Measurements from ENCODE around the gene ANXA6. TPM values are rescaled to one million over a fixed set of nuclear protein-coding genes. Genes with fewer than 3 reads are reported as not detected.

Gene ANXA6
- total and polyA plus RNA-seq, 2 experiments from 2014 or later = 404 to 628 TPM

GRCh38 chr5:151159649-151160373 lies 2.2 kb upstream of the ANXA6 start:
- H3K4me3 ChIP-seq = no peak overlapping the region
- peaks cover 42% of the 10 kb centered on the region for H3K4me1 ChIP-seq (ENCODE audit: low read depth)
- H3K27me3 ChIP-seq = no peaks in the 10 kb centered on the region
- H3K36me3 ChIP-seq = no peaks in the 10 kb centered on the region
- H3K9me3 ChIP-seq (ENCODE audit: low read depth) = no peaks in the 10 kb centered on the region
- no peak overlapping the region for H3K27ac ChIP-seq
- no peak for DNase-seq (ENCODE audit: low read depth in 1 of 2, low spot score in 1 of 2)
- no peak for TF ChIP-seq CTCF (IDR thresholded peaks at IDR 0.05; ENCODE audit: low read depth, low read length)

GRCh38 chr5:151158287-151158661 lies 695 bp upstream of the ANXA6 start:
- Histone ChIP-seq H3K36me3 (no peaks in the 10 kb centered on the region), H3K27ac (peak overlapping the region; percentile 93), H3K4me1 (ENCODE audit: low read depth) (peaks cover 52% of the 10 kb centered on the region), H3K4me3 (peak overlapping the region; percentile 86), H3K27me3 (no peaks in the 10 kb centered on the region), H3K9me3 (ENCODE audit: low read depth) (no peaks in the 10 kb centered on the region)
- TF ChIP-seq CTCF (IDR thresholded peaks at IDR 0.05; ENCODE audit: low read depth, low read length) = no peak
- DNase-seq (ENCODE audit: low read depth in 1 of 2, low spot score in 1 of 2) = peak; percentile 59 to 82

GRCh38 chr5:151156507-151157420 lies 815 bp downstream of the ANXA6 start:
- no peaks in the 10 kb centered on the region for H3K27me3 ChIP-seq
- H3K36me3 ChIP-seq = no peaks in the 10 kb centered on the region
- H3K4me3 ChIP-seq = peak overlapping the region; percentile 86
- peak; percentile 40 to 68 for DNase-seq (ENCODE audit: low read depth in 1 of 2, low spot score in 1 of 2)
- peak overlapping the region; percentile 93 for H3K27ac ChIP-seq
- TF ChIP-seq CTCF (IDR thresholded peaks at IDR 0.05; ENCODE audit: low read depth, low read length) = peak; percentile 10
- peaks cover 55% of the 10 kb centered on the region for H3K4me1 ChIP-seq (ENCODE audit: low read depth)
- H3K9me3 ChIP-seq (ENCODE audit: low read depth) = no peaks in the 10 kb centered on the region

GRCh38 chr5:151155775-151156506 lies 1.6 kb downstream of the ANXA6 start:
- Histone ChIP-seq H3K27me3 (no peaks in the 10 kb centered on the region), H3K27ac (peak overlapping the region; percentile 93), H3K36me3 (no peaks in the 10 kb centered on the region), H3K4me3 (peak overlapping the region; percentile 86), H3K9me3 (ENCODE audit: low read depth) (no peaks in the 10 kb centered on the region), H3K4me1 (ENCODE audit: low read depth) (peaks cover 56% of the 10 kb centered on the region)
- TF ChIP-seq CTCF (IDR thresholded peaks at IDR 0.05; ENCODE audit: low read depth, low read length) = no peak
- peak; percentile 78 to 80 for DNase-seq (ENCODE audit: low read depth in 1 of 2, low spot score in 1 of 2)

Measured in cardiac muscle cell (in vitro differentiated cells and primary cell).